Mesendoderm (in vitro differentiated cells): Measurements from ENCODE around the gene AMBP.

Experiments
- DNase-seq: peaks from one replicate; pipeline ENCODE4 v3.0.0; 2013
- H2AK5ac ChIP-seq: 2 replicates; pipeline ENCODE4 v1.6.1; 2013; ENCODE audit warnings: low read length, inconsistent platforms
- H2BK120ac ChIP-seq: 2 replicates; pipeline ENCODE4 v1.6.1; 2013; ENCODE audit warnings: low read depth, mild to moderate bottlenecking, low read length, moderate library complexity, mixed read lengths
- H2BK15ac ChIP-seq: replicated peaks from 2 replicates; pipeline ENCODE4 v1.6.1; 2013; ENCODE audit warnings: low read depth, mild to moderate bottlenecking, moderate library complexity
- H2BK5ac ChIP-seq: 2 replicates; pipeline ENCODE4 v1.6.1; 2013; ENCODE audit warnings: low read length, inconsistent platforms
- H3K18ac ChIP-seq: 2 replicates; pipeline ENCODE4 v1.6.1; 2013; ENCODE audit warnings: mild to moderate bottlenecking, low read length, mixed read lengths
- H3K23ac ChIP-seq: one replicate; pipeline ENCODE4 v1.6.1; 2013; ENCODE audit warnings: low read length
- H3K27ac ChIP-seq: 2 replicates; pipeline ENCODE4 v1.5.1; 2013; ENCODE audit warnings: low read depth, mild to moderate bottlenecking, inconsistent platforms, low read length, moderate library complexity
- H3K27me3 ChIP-seq: 2 replicates; pipeline ENCODE4 v1.6.1; 2013; ENCODE audit warnings: low read length, control low read depth, mild to moderate bottlenecking, inconsistent platforms; ENCODE audit not compliant: insufficient read depth, poor library complexity
- H3K36me3 ChIP-seq: 2 replicates; pipeline ENCODE4 v1.6.1; 2013; ENCODE audit warnings: low read length, inconsistent platforms; ENCODE audit not compliant: control insufficient read depth, insufficient read depth
- H3K4ac ChIP-seq: one replicate; pipeline ENCODE4 v1.6.1; 2013; ENCODE audit warnings: low read depth, mild to moderate bottlenecking, low read length, moderate library complexity
- H3K4me1 ChIP-seq: 2 replicates; pipeline ENCODE4 v1.6.1; 2013; ENCODE audit warnings: low read depth, low read length, inconsistent platforms; ENCODE audit not compliant: control insufficient read depth
- H3K4me2 ChIP-seq: 2 replicates; pipeline ENCODE4 v1.6.1; 2013; ENCODE audit warnings: low read length
- H3K4me3 ChIP-seq: 2 replicates; pipeline ENCODE4 v1.5.1; 2013; ENCODE audit warnings: mild to moderate bottlenecking, low read length
- H3K56ac ChIP-seq: one replicate; pipeline ENCODE4 v1.6.1; 2013; ENCODE audit warnings: low read length
- H3K79me1 ChIP-seq: 2 replicates; pipeline ENCODE4 v1.6.1; 2013; ENCODE audit warnings: low read length, inconsistent platforms
- H3K79me2 ChIP-seq: 2 replicates; pipeline ENCODE4 v1.6.1; 2013; ENCODE audit warnings: mild to moderate bottlenecking, low read length; ENCODE audit not compliant: control insufficient read depth, insufficient read depth
- H3K9ac ChIP-seq: 2 replicates; pipeline ENCODE4 v1.6.1; 2013; ENCODE audit warnings: low read length, inconsistent platforms
- H4K5ac ChIP-seq: one replicate; pipeline ENCODE4 v1.6.1; 2013; ENCODE audit warnings: low read length
- H4K8ac ChIP-seq: one replicate; pipeline ENCODE4 v1.6.1; 2013; ENCODE audit warnings: low read depth, mild to moderate bottlenecking, control low read depth, low read length, moderate library complexity
- WGBS: extraction: QIAGEN DNeasy Blood & Tissue Kit; methylation state at CpG from one replicate; pipeline ENCODE4 v1.1.7; 2013; ENCODE audit warnings: low lambda C conversion rate, missing lambda C conversion rate; ENCODE audit not compliant: insufficient coverage; ENCODE audit errors: extremely low coverage; 5-methylcytosine and 5-hydroxymethylcytosine counted together

Gene AMBP

DNA sequence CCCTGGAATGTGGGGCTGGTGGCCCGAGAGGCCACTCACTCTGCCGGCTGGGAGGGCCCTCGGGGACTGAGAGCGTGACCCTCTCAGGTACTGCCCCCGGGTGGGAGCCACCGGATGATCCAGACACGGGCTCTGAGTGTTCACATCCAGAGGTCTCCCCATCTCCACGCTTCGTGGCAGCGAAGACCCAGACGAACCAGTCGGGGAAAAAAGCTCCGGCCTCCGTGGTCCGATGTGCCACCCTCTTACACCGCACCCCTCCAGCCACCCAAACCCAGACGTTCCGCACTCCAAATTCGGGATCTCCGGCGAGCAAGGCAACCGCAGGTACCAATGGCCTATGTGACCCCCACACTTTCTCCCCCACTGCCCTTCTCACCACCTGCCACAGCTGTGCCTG lies 49.5 kb downstream of the AMBP start:
- Histone ChIP-seq H3K18ac (no peak overlapping the region), H3K36me3 (peaks cover 5% of the 10 kb centered on the region), H3K9ac (no peak overlapping the region), H3K27ac (no peak overlapping the region), H3K27me3 (no peaks in the 10 kb centered on the region), H3K4ac (no peak overlapping the region), H3K4me3 (no peak overlapping the region), H2BK120ac (no peak overlapping the region), H4K5ac (no peak overlapping the region), H3K4me2 (no peak overlapping the region), H2AK5ac (no peak overlapping the region), H3K23ac (no peak overlapping the region), H2BK5ac (no peak overlapping the region), H4K8ac (no peak overlapping the region), H3K56ac (no peak overlapping the region), H3K79me2 (no peaks in the 10 kb centered on the region), H3K4me1 (no peaks in the 10 kb centered on the region), H2BK15ac (no peak overlapping the region), H3K79me1 (no peaks in the 10 kb centered on the region)
- DNase-seq, result no peak
- WGBS, result no CpG with 5 or more reads among the region's 22 CpGs

DNA sequence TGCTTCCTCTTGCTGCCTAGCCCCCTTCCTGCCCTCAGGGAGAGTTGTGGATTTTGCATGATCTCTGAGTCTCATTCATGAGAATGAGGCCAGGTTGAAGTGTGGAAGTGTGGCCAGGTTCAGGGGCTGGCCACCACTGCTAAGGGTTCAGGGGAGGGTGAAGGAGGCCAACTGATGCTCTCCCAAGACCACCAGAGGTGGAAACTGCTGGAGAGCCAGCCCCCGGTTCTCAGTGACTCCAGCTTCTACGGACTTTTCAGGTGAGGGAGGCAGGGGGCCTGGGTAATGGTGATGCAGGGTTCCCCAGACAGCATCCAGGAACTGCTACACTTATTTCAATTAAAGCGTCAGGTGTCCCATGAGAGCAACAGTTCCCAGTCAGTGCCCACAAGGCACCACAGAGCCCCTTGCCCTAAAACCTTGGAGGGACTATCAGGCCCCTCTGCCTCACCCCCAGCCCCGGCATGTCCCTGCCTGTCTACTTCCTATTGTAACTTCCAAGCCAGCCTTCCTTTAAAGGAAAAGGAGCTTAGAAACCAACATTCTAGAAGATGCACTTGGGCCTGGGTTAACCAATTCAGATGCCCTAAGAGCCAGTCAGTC lies 50.1 kb downstream of the AMBP start:
- H3K4ac ChIP-seq, result no peak overlapping the region
- no peak overlapping the region for H2BK5ac ChIP-seq
- no CpG with 5 or more reads among the region's 4 CpGs for WGBS
- H2AK5ac ChIP-seq, result no peak overlapping the region
- H3K4me3 ChIP-seq, result no peak overlapping the region
- no peak overlapping the region for H3K18ac ChIP-seq
- no peaks in the 10 kb centered on the region for H3K4me1 ChIP-seq
- H3K4me2 ChIP-seq, result no peak overlapping the region
- H2BK120ac ChIP-seq, result no peak overlapping the region
- no peaks in the 10 kb centered on the region for H3K27me3 ChIP-seq
- no peak overlapping the region for H3K56ac ChIP-seq
- H2BK15ac ChIP-seq, result no peak overlapping the region
- H3K9ac ChIP-seq, result no peak overlapping the region
- no peak overlapping the region for H4K5ac ChIP-seq
- no peak overlapping the region for H4K8ac ChIP-seq
- H3K36me3 ChIP-seq, result peaks cover 5% of the 10 kb centered on the region
- no peaks in the 10 kb centered on the region for H3K79me2 ChIP-seq
- no peaks in the 10 kb centered on the region for H3K79me1 ChIP-seq
- H3K27ac ChIP-seq, result no peak overlapping the region
- no peak overlapping the region for H3K23ac ChIP-seq
- DNase-seq, result no peak

DNA sequence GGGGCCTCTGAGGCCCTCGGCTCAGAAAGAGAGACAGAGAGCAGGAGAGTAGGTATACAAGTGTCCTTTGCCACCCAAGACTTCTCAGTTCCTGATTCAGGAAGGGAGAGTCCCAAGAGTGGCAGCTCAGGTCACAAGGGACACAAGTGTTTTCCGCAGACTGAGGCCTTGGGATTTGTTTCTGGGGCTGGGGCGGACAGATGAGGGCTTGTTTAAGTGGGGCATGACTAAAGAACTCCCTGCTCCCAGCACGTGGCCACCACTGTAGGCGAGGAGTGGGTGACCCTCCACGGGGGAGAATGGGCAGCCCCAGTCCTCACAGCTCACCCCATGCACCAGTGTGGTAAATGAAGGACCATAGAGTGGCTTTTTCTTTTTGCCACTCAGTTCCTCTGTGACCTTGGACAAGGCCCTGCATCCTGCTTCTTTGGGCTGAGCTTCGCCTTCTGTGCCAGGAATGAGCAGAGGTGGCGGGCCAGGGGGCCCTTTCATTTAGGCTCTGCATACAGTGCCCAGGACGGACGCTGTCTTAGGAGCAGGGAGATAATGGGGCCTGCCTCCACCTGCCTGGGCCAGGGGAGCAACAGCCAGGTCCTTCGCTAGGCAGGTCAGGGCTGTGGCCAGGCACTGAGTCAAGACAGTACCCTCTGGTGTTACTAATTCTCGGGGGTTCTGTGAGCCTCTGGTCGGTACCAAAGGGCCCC lies 50.8 kb downstream of the AMBP start:
- peaks cover 5% of the 10 kb centered on the region for H3K36me3 ChIP-seq
- no peaks in the 10 kb centered on the region for H3K79me2 ChIP-seq
- H2BK5ac ChIP-seq, result no peak overlapping the region
- no peak overlapping the region for H3K18ac ChIP-seq
- no peaks in the 10 kb centered on the region for H3K4me1 ChIP-seq
- no peak overlapping the region for H3K9ac ChIP-seq
- no peak overlapping the region for H2AK5ac ChIP-seq
- H3K23ac ChIP-seq, result no peak overlapping the region
- no peaks in the 10 kb centered on the region for H3K79me1 ChIP-seq
- H4K5ac ChIP-seq, result no peak overlapping the region
- no CpG with 5 or more reads among the region's 13 CpGs for WGBS
- no peak overlapping the region for H3K4me2 ChIP-seq
- no peak overlapping the region for H4K8ac ChIP-seq
- H3K27ac ChIP-seq, result no peak overlapping the region
- H3K4ac ChIP-seq, result no peak overlapping the region
- H3K27me3 ChIP-seq, result no peaks in the 10 kb centered on the region
- no peak overlapping the region for H3K56ac ChIP-seq
- no peak overlapping the region for H3K4me3 ChIP-seq
- H2BK15ac ChIP-seq, result no peak overlapping the region
- no peak for DNase-seq
- H2BK120ac ChIP-seq, result no peak overlapping the region

DNA sequence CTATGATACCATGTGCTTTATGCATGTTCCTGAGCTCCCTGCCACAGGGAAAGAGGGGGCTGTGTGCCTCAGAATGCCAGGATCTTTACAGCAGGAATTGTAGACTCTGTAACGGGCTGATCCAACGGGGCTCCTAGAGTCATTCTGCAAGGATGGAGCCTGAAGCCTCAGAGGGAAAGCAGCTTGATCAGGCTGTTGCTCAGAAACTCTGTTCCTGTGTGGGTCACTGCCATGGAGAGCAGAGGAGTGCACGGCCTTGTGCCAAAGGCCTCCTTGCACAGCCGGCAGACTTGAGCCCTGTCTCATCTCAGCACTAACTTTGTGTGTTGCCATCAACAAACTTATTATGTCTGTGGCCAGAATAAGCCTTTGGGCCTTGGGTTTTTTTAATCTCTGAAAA lies 51.8 kb downstream of the AMBP start:
- H3K79me1 ChIP-seq, result no peaks in the 10 kb centered on the region
- H3K4ac ChIP-seq, result no peak overlapping the region
- no peak overlapping the region for H2AK5ac ChIP-seq
- no peaks in the 10 kb centered on the region for H3K27me3 ChIP-seq
- no peaks in the 10 kb centered on the region for H3K79me2 ChIP-seq
- H3K4me1 ChIP-seq, result no peaks in the 10 kb centered on the region
- H2BK120ac ChIP-seq, result no peak overlapping the region
- no peak overlapping the region for H2BK5ac ChIP-seq
- DNase-seq, result no peak
- no peak overlapping the region for H3K23ac ChIP-seq
- no peak overlapping the region for H2BK15ac ChIP-seq
- no peak overlapping the region for H3K27ac ChIP-seq
- no peak overlapping the region for H4K8ac ChIP-seq
- H3K4me3 ChIP-seq, result no peak overlapping the region
- no peak overlapping the region for H3K4me2 ChIP-seq
- no peak overlapping the region for H4K5ac ChIP-seq
- H3K36me3 ChIP-seq, result peaks cover 5% of the 10 kb centered on the region
- no peak overlapping the region for H3K18ac ChIP-seq
- H3K9ac ChIP-seq, result no peak overlapping the region
- H3K56ac ChIP-seq, result no peak overlapping the region
- WGBS, result no CpG with 5 or more reads among the region's 4 CpGs

DNA sequence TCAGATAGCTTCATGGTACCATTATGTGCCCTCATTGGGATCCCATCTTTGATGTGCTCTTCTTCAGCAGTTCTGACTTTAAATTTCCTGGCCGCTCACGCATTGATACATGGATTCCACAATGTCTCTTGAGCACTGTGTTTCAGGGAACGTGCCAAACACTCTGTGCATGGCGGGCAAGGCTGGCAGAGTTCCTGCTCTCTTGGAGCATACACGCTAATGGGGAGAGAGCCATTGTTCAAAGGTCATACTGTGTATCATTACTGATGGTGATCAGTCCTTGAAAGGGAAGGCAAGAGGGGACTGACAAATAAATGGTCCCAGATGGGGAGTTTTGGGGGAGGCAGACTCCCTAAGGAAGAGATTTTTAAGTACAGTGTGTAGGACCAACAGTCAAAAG lies 52.3 kb downstream of the AMBP start:
- H3K56ac ChIP-seq, result no peak overlapping the region
- no peak overlapping the region for H3K4me2 ChIP-seq
- no peak for DNase-seq
- H3K79me2 ChIP-seq, result no peaks in the 10 kb centered on the region
- no peak overlapping the region for H4K5ac ChIP-seq
- H3K4me3 ChIP-seq, result no peak overlapping the region
- no peak overlapping the region for H3K9ac ChIP-seq
- H2BK120ac ChIP-seq, result no peak overlapping the region
- H3K79me1 ChIP-seq, result no peaks in the 10 kb centered on the region
- no peak overlapping the region for H3K18ac ChIP-seq
- no peaks in the 10 kb centered on the region for H3K4me1 ChIP-seq
- no peak overlapping the region for H2BK5ac ChIP-seq
- no peak overlapping the region for H3K23ac ChIP-seq
- peaks cover 5% of the 10 kb centered on the region for H3K36me3 ChIP-seq
- no peak overlapping the region for H2BK15ac ChIP-seq
- H3K4ac ChIP-seq, result no peak overlapping the region
- WGBS, result no CpG with 5 or more reads among the region's 5 CpGs
- no peak overlapping the region for H2AK5ac ChIP-seq
- H3K27ac ChIP-seq, result no peak overlapping the region
- H3K27me3 ChIP-seq, result no peaks in the 10 kb centered on the region
- no peak overlapping the region for H4K8ac ChIP-seq
